Neural cell (in vitro differentiated cells): ENCODE data around the gene SOBP. TPM values are rescaled to one million over a fixed set of nuclear protein-coding genes. Genes with fewer than 3 reads are reported as not detected.

ENCODE experiments used
- H2AFZ ChIP-seq: fragments of 200-600, 300-800 bp; sonication (generic), shearing (Covaris generic); 2 replicates; pipeline ENCODE4 v1.6.0; 2014; ENCODE audit warnings: low read depth, mild to moderate bottlenecking, antibody characterized with exemption, low read length, moderate library complexity
- H3F3A ChIP-seq: fragments of 200-600 bp; shearing (Covaris generic); 2 replicates; pipeline ENCODE4 v1.6.1; 2016; ENCODE audit warnings: mild to moderate bottlenecking, moderate library complexity, mixed read lengths, antibody characterized with exemption, low read length; ENCODE audit not compliant: insufficient read depth, poor library complexity, severe bottlenecking
- H3K27ac ChIP-seq: fragments of 200-600, 300-800 bp; sonication (generic), shearing (Covaris generic); 2 replicates; pipeline ENCODE4 v1.5.1; 2014; ENCODE audit warnings: mild to moderate bottlenecking, low read length, moderate library complexity
- H3K27me3 ChIP-seq: fragments of 300-800, 200-600 bp; sonication (generic), shearing (Covaris generic); 2 replicates; pipeline ENCODE4 v1.6.0; 2014; ENCODE audit warnings: mild to moderate bottlenecking, low read depth, low read length, moderate library complexity; ENCODE audit not compliant: insufficient read depth
- H3K36me3 ChIP-seq: fragments of 300-800, 200-600 bp; sonication (generic), shearing (Covaris generic); 2 replicates; pipeline ENCODE4 v1.5.1; 2014; ENCODE audit warnings: mild to moderate bottlenecking, antibody characterized with exemption, low read length, moderate library complexity; ENCODE audit not compliant: insufficient read depth
- H3K4me2 ChIP-seq: fragments of 300-800, 200-600 bp; sonication (generic), shearing (Covaris generic); 2 replicates; pipeline ENCODE4 v1.6.0; 2014; ENCODE audit warnings: mild to moderate bottlenecking, low read length
- H3K4me3 ChIP-seq: fragments of 300-800, 200-600 bp; sonication (generic), shearing (Covaris generic); 2 replicates; pipeline ENCODE4 v1.5.1; 2014; ENCODE audit warnings: mild to moderate bottlenecking, low read length, moderate library complexity
- H3K79me2 ChIP-seq: fragments of 200-600 bp; shearing (Covaris generic); replicated peaks from 2 replicates; pipeline ENCODE4 v1.6.0; 2014; ENCODE audit warnings: mild to moderate bottlenecking, low read length, moderate library complexity; ENCODE audit not compliant: insufficient read depth
- H3K9ac ChIP-seq: fragments of 300-800, 200-600 bp; sonication (generic), shearing (Covaris generic); 2 replicates; pipeline ENCODE4 v1.6.1; 2016; ENCODE audit warnings: mild to moderate bottlenecking, low read length, mixed read lengths
- H3K9me2 ChIP-seq: fragments of 200-600 bp; shearing (Covaris generic); 2 replicates; pipeline ENCODE4 v1.6.1; 2016; ENCODE audit warnings: mild to moderate bottlenecking, low read length, mixed read lengths; ENCODE audit not compliant: insufficient read depth
- H3K9me3 ChIP-seq: fragments of 200-600, 300-800 bp; sonication (generic), shearing (Covaris generic); 2 replicates; pipeline ENCODE4 v1.6.1; 2016; ENCODE audit warnings: mild to moderate bottlenecking, mixed run types, low read length, moderate library complexity, mixed read lengths
- H4K20me1 ChIP-seq: fragments of 200-600 bp; shearing (Covaris generic); 2 replicates; pipeline ENCODE4 v1.6.1; 2016; ENCODE audit warnings: mild to moderate bottlenecking, mixed run types; ENCODE audit not compliant: insufficient read depth
- CTCF ChIP-seq: fragments of 450-650 bp; IDR thresholded peaks from 2 replicates; pipeline ENCODE4 v1.5.1; 2014; ENCODE audit warnings: antibody characterized with exemption, mild to moderate bottlenecking, moderate library complexity; ENCODE audit not compliant: poor library complexity, severe bottlenecking
- EP300 ChIP-seq: fragments of 450-650 bp; conservative IDR thresholded peaks from 2 replicates; pipeline ENCODE4 v1.6.1; 2014; ENCODE audit warnings: antibody characterized with exemption, mild to moderate bottlenecking, moderate library complexity; ENCODE audit not compliant: poor library complexity, severe bottlenecking
- EZH2 ChIP-seq: fragments of 200-600, 300-800 bp; shearing (Covaris generic), sonication (generic); IDR thresholded peaks from 2 replicates; pipeline ENCODE4 v1.6.1; 2014; ENCODE audit warnings: antibody characterized with exemption, low read length, borderline replicate concordance, mild to moderate bottlenecking; ENCODE audit not compliant: insufficient read depth, poor library complexity, severe bottlenecking
- MXI1 ChIP-seq: fragments of 450-650 bp; conservative IDR thresholded peaks from 2 replicates; pipeline ENCODE4 v1.6.1; 2014; ENCODE audit warnings: antibody characterized with exemption, mild to moderate bottlenecking; ENCODE audit not compliant: poor library complexity, severe bottlenecking
- POLR2AphosphoS5 ChIP-seq: IDR thresholded peaks from 2 replicates; pipeline ENCODE4 v1.6.1; 2012
- RAD21 ChIP-seq: fragments of 450-650 bp; conservative IDR thresholded peaks from 2 replicates; pipeline ENCODE4 v1.6.1; 2014; ENCODE audit warnings: antibody characterized with exemption, mild to moderate bottlenecking, moderate library complexity
- SMC3 ChIP-seq: fragments of 450-650 bp; conservative IDR thresholded peaks from 2 replicates; pipeline ENCODE4 v1.6.1; 2014; ENCODE audit warnings: antibody characterized with exemption, mild to moderate bottlenecking, moderate library complexity; ENCODE audit not compliant: poor library complexity
- TAF1 ChIP-seq: IDR thresholded peaks from 2 replicates; pipeline ENCODE4 v1.6.1; 2012; ENCODE audit warnings: low read depth
- polyA plus RNA-seq: library from polyadenylated mRNA; depleted of rRNA; stranded (reverse); fragments of >200 nt; gene quantifications from 2 replicates; pipeline ENCODE4 v1.2.3, GENCODE V29; 2014
- TF ChIP-seq, protein P1 (sequence below): IDR thresholded peaks from 2 replicates; pipeline ENCODE4 v1.6.1; 2012; ENCODE audit warnings: borderline replicate concordance

The SOBP gene
- polyA plus RNA-seq, 1 donor from 2014 or later: 16.4 TPM

GRCh38 chr6:107704347-107705013, 214.6 kb downstream of the SOBP start:
- no peaks in the 10 kb centered on the region for H3K9me2 ChIP-seq
- no peak overlapping the region for H2AFZ ChIP-seq
- H3K79me2 ChIP-seq: no peaks in the 10 kb centered on the region
- H3K27ac ChIP-seq: no peak overlapping the region
- H4K20me1 ChIP-seq: no peaks in the 10 kb centered on the region
- H3K4me2 ChIP-seq: no peak overlapping the region
- H3K9me3 ChIP-seq: no peaks in the 10 kb centered on the region
- H3F3A ChIP-seq: no peaks in the 10 kb centered on the region
- peaks cover 6% of the 10 kb centered on the region for H3K36me3 ChIP-seq
- H3K9ac ChIP-seq: no peak overlapping the region
- H3K27me3 ChIP-seq: no peaks in the 10 kb centered on the region
- TF ChIP-seq POLR2AphosphoS5: no peak
- TF ChIP-seq EZH2: no peak
- peak; percentile 78 for TF ChIP-seq RAD21
- TF ChIP-seq TAF1: no peak
- peak; percentile 83 for TF ChIP-seq CTCF
- TF ChIP-seq SMC3: peak; percentile 85
- TF ChIP-seq MXI1: no peak
- no peak overlapping the region for H3K4me3 ChIP-seq

DNA sequence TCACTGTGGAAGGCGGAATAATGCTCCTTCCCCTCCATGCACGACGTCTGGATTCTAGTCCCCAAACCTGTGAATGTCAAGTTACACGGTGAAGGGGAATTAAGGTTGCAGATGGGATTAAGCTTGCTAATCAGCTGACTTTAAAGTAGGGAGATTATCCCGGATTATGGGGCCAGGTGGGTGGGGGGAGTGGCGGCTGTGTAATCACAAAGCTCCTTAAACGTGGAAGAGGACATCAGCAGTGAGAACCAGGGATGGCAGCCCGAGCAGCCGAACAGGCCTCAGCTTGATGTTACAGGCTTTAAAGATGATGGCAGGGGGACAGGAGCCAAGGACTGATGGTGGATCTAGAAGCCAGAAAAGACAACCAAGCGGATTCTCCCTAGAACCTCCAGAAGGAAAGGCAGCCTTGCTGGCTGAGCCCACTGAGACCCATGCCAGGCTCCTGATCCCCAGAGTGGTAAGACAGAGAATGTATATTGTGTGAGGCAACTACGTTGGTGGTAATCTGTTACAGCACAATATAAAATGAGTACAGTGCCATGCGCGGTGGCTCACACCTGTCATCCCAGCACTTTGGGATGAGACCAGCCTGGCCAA, 216.7 kb downstream of the SOBP start:
- H3K9ac ChIP-seq: no peak overlapping the region
- no peaks in the 10 kb centered on the region for H3K79me2 ChIP-seq
- no peak overlapping the region for H2AFZ ChIP-seq
- peaks cover 6% of the 10 kb centered on the region for H3K36me3 ChIP-seq
- no peaks in the 10 kb centered on the region for H4K20me1 ChIP-seq
- no peak overlapping the region for H3K4me3 ChIP-seq
- H3K27me3 ChIP-seq: no peaks in the 10 kb centered on the region
- H3K27ac ChIP-seq: no peak overlapping the region
- H3F3A ChIP-seq: no peaks in the 10 kb centered on the region
- H3K9me2 ChIP-seq: no peaks in the 10 kb centered on the region
- no peak overlapping the region for H3K4me2 ChIP-seq
- H3K9me3 ChIP-seq: no peaks in the 10 kb centered on the region
- TF ChIP-seq, protein P1, sequence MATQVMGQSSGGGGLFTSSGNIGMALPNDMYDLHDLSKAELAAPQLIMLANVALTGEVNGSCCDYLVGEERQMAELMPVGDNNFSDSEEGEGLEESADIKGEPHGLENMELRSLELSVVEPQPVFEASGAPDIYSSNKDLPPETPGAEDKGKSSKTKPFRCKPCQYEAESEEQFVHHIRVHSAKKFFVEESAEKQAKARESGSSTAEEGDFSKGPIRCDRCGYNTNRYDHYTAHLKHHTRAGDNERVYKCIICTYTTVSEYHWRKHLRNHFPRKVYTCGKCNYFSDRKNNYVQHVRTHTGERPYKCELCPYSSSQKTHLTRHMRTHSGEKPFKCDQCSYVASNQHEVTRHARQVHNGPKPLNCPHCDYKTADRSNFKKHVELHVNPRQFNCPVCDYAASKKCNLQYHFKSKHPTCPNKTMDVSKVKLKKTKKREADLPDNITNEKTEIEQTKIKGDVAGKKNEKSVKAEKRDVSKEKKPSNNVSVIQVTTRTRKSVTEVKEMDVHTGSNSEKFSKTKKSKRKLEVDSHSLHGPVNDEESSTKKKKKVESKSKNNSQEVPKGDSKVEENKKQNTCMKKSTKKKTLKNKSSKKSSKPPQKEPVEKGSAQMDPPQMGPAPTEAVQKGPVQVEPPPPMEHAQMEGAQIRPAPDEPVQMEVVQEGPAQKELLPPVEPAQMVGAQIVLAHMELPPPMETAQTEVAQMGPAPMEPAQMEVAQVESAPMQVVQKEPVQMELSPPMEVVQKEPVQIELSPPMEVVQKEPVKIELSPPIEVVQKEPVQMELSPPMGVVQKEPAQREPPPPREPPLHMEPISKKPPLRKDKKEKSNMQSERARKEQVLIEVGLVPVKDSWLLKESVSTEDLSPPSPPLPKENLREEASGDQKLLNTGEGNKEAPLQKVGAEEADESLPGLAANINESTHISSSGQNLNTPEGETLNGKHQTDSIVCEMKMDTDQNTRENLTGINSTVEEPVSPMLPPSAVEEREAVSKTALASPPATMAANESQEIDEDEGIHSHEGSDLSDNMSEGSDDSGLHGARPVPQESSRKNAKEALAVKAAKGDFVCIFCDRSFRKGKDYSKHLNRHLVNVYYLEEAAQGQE: no peak
- TF ChIP-seq TAF1: no peak
- no peak for TF ChIP-seq EZH2
- TF ChIP-seq CTCF: no peak
- no peak for TF ChIP-seq SMC3
- no peak for TF ChIP-seq POLR2AphosphoS5
- TF ChIP-seq MXI1: no peak
- no peak for TF ChIP-seq RAD21
- TF ChIP-seq EP300: no peak
